Small intestine (tissue), 7 donors: Measurements from ENCODE around the gene ZMYND15. TPM values are rescaled to one million over a fixed set of nuclear protein-coding genes. Genes with fewer than 3 reads are reported as not detected.

ENCODE experiments used
- DNase-seq, 2 donors: peaks; one replicate each; pipeline versions ENCODE4 v3.0.0 to v3.0.0-alpha.2; 2013
- FAIRE-seq: peaks from 2 replicates; lab custom pipeline; 2012; peaks lifted over from hg19 to GRCh38; lab: Jason Lieb, UNC
- H3K27ac ChIP-seq, 3 donors: one replicate each; pipeline ENCODE4 v1.5.1; 2013; ENCODE audit warnings: low read length in 2 of 3, mild to moderate bottlenecking in 2 of 3, control low read depth in 1 of 3, inconsistent platforms in 1 of 3, low read depth in 1 of 3, moderate library complexity in 1 of 3
- H3K27me3 ChIP-seq, 3 donors: one replicate each; pipeline ENCODE4 v1.6.1; 2013; ENCODE audit warnings: low read length in 3 of 3, inconsistent platforms in 1 of 3; ENCODE audit not compliant: control insufficient read depth in 3 of 3, insufficient read depth in 3 of 3
- H3K36me3 ChIP-seq, 3 donors: one replicate each; pipeline ENCODE4 v1.6.1; 2013; ENCODE audit warnings: low read length in 3 of 3, inconsistent platforms in 1 of 3, low read depth in 1 of 3, mild to moderate bottlenecking in 1 of 3, moderate library complexity in 1 of 3; ENCODE audit not compliant: control insufficient read depth in 3 of 3, insufficient read depth in 2 of 3
- H3K4me1 ChIP-seq, 3 donors: one replicate each; pipeline ENCODE4 v1.6.1; 2013; ENCODE audit warnings: low read length in 2 of 3, inconsistent platforms in 1 of 3, low read depth in 1 of 3, mild to moderate bottlenecking in 1 of 3, moderate library complexity in 1 of 3; ENCODE audit not compliant: control insufficient read depth in 3 of 3, insufficient read depth in 2 of 3
- H3K4me3 ChIP-seq, 3 donors: one replicate each; pipeline ENCODE4 v1.5.1; 2013; ENCODE audit warnings: low read length in 3 of 3, control low read depth in 1 of 3, inconsistent platforms in 1 of 3, low read depth in 1 of 3, mild to moderate bottlenecking in 1 of 3, moderate library complexity in 1 of 3
- H3K9me3 ChIP-seq, 2 donors: one replicate each; pipeline ENCODE4 v1.6.1; 2013; ENCODE audit warnings: low read depth in 1 of 2, low read length in 1 of 2; ENCODE audit not compliant: control insufficient read depth in 2 of 2, insufficient read depth in 1 of 2
- WGBS, 3 donors: extraction: QIAGEN DNeasy Blood & Tissue Kit; methylation state at CpG; one replicate each; pipeline ENCODE4 v1.1.7; 2013; 5-methylcytosine and 5-hydroxymethylcytosine counted together
- polyA plus RNA-seq, 4 donors: library from polyadenylated mRNA; stranded (reverse) in 3 of 4; unstranded in 1 of 4; fragments of 200-250 nt in 3 of 4; fragments of 120-200 nt in 1 of 4; gene quantifications; one replicate each; pipeline versions ENCODE4 v1.2.1 to v1.2.3, GENCODE V29; 2013
- donor health status: healthy with polysubstance abuse.
- donor health status: control.
- donor health status: control.
- donor health status: Bipolar disorder and iron deficiency.
- donor health status: healthy.

The ZMYND15 gene
- polyA plus RNA-seq, 4 donors: 2.0 to 13.5 (median 7.7) TPM

DNA sequence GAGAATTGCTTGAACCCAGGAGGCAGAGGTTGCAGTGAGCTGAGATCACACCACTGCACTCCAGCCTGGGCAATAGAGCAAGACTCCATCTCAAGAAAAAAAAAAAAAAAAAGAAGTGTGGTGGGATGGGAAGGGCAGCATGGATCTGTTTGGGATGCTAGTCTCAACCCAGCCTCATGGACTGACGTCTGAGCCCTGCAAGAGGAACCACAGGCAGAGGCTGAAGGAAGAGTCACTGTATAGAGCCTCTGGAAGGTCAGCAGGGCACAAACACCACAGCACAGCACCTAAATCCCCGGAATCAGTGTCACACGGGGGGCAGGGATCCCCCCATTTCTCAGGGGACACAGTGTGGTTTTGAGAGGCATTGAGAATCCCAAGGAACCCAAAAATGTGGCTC lies 11.0 kb downstream of the ZMYND15 start:
- FAIRE-seq (no peak), DNase-seq (no peak)
- no peak overlapping the region for H3K4me3 ChIP-seq
- peaks cover 0 to 20% (median 6%) of the 10 kb centered on the region in 3 donors for H3K27me3 ChIP-seq
- no peaks in the 10 kb centered on the region for H3K9me3 ChIP-seq
- no peak overlapping the region for H3K27ac ChIP-seq
- no peaks in the 10 kb centered on the region for H3K36me3 ChIP-seq
- H3K4me1 ChIP-seq: no peaks in the 10 kb centered on the region
- WGBS, 3 donors: 37 to 50% (median 41%) methylated on average over 3 of the region's 3 CpGs

DNA sequence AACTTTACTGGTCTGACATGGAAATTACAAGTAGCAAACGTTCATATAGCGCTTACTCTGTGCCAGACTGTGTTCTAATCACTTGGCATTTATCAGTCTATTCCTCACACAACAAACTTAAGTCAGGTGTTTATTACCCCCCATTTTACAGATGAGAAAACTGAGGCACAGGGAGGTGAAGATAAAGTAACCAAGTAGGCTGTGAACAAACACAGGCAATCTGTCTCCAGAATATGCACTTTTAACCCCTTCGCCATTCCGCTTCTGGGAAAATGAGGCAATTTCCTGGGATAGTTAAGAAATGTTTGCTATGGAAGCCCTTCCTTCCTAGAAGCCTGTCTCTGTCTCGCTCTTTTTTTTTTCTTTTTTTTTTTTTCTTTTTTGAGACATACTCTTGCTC lies 12.3 kb downstream of the ZMYND15 start:
- peaks cover 0 to 10% (median 6%) of the 10 kb centered on the region in 3 donors for H3K27me3 ChIP-seq

DNA sequence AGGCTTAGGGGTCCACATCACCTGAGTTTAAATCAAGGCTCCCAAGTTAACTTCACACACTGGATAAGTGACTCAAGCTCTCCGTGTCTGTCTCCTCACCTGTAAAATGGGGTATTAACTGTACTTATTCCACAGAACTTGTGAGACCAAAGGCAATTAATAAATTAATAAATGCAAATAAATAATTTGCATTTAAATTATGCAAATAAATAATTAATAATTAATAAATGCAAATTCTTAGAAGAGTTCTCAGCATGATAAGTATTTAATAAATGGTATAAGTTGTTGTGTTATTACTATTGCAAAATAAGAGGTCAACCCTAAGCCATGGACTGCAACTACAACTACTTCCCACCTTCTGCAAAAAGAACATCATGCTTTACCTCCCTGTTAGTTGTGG lies 13.8 kb downstream of the ZMYND15 start:
- Histone ChIP-seq H3K4me3 (no peak overlapping the region), H3K36me3 (no peaks in the 10 kb centered on the region), H3K27me3 (peaks cover 0 to 10% (median 6%) of the 10 kb centered on the region in 3 donors), H3K27ac (no peak overlapping the region), H3K4me1 (no peaks in the 10 kb centered on the region), H3K9me3 (no peaks in the 10 kb centered on the region)
- 79 to 90% (median 88%) methylated on average over 1 of the region's 1 CpG for WGBS, 3 donors
- FAIRE-seq (no peak), DNase-seq (no peak)

More for the DNA sequence above, 12.3 kb downstream of the ZMYND15 start:
- DNase-seq: no peak
- Histone ChIP-seq H3K4me1 (no peaks in the 10 kb centered on the region), H3K9me3 (no peaks in the 10 kb centered on the region), H3K4me3 (no peak overlapping the region), H3K27ac (no peak overlapping the region), H3K36me3 (no peaks in the 10 kb centered on the region)
- FAIRE-seq: no peak
- WGBS, 3 donors: 64 to 75% (median 68%) methylated on average over 5 of the region's 5 CpGs

DNA sequence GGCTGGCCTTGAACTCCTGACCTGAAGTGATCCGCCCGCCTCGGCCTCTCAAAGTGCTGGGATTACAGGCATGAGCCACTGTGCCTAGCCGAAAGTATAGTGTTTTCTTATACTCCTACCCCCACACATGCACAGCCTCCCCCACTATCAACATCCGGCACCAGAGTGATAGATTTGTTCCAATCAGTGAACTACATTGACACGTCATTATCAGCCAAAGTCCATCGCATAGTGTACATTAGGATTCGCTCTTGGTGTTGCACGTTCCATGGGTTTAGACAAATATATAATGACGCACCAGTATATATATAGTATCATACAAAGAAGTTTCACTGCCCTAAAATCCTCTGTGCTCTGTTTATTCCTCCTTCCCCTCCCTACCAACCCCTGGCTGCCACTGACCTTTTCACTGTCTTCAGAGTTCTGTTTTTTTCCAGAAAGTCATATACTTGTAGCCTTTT lies 20.2 kb downstream of the ZMYND15 start:
- Histone ChIP-seq H3K4me3 (no peak overlapping the region), H3K27me3 (peaks cover 0 to 4% (median 4%) of the 10 kb centered on the region in 3 donors), H3K4me1 (no peaks in the 10 kb centered on the region), H3K36me3 (no peaks in the 10 kb centered on the region), H3K9me3 (no peaks in the 10 kb centered on the region), H3K27ac (peak overlapping the region in 1 of 3 donors; percentile 60)
- DNase-seq: peak; percentile 93 to 97
- FAIRE-seq: no peak
- 12 to 41% (median 39%) methylated on average over 10 of the region's 10 CpGs for WGBS, 3 donors

DNA sequence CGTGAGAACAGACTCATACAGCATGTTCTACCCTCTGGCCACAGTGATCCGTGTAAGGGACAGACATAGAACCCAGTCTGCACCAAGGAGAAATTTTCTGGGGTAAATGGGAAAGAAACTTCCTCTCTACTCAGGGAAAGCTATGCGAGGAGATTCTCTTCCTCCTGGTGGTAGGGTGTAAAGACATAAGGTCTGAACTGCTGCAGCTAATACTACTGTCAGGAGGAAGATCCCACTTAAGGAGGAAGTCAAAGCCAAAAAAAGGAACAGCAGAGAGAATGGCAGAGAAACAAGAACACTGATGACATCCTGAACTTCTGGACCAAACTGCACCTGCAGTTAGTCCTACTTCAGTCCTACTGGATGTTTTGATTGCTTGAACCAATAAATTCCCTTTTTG lies 25.0 kb downstream of the ZMYND15 start:
- Histone ChIP-seq H3K9me3 (no peaks in the 10 kb centered on the region), H3K27me3 (no peaks in the 10 kb centered on the region), H3K4me3 (no peak overlapping the region), H3K27ac (peak overlapping the region in 1 of 3 donors; percentile 37), H3K4me1 (peaks cover 0 to 2% (median 0%) of the 10 kb centered on the region in 3 donors), H3K36me3 (no peaks in the 10 kb centered on the region)
- WGBS, 3 donors: 59 to 81% (median 72%) methylated on average over 3 of the region's 3 CpGs
- no peak for DNase-seq
- no peak for FAIRE-seq

DNA sequence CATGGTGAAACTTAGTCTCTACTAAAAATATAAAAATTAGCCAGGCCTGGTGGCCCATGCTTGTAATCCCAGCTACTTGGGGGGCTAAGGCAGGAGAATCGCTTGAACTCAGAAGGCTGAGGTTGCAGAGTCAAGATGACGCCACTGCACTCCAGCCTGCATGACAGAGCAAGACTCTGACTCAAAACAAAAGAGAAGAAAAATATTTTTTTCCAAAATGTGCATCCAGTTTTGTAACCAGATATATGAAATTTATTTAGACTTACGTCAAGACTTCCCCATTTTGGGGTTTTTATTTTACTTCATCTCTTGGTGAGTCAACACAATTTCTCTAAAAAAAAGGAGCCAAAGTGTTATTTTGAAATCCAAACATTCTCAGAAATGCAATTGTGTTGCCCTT lies 26.6 kb downstream of the ZMYND15 start:
- 85 to 90% (median 86%) methylated on average over 3 of the region's 3 CpGs for WGBS, 3 donors
- H3K9me3 ChIP-seq: no peaks in the 10 kb centered on the region
- no peaks in the 10 kb centered on the region for H3K36me3 ChIP-seq
- no peaks in the 10 kb centered on the region for H3K27me3 ChIP-seq
- no peak overlapping the region for H3K4me3 ChIP-seq
- FAIRE-seq (no peak), DNase-seq (no peak)
- H3K4me1 ChIP-seq: peaks cover 0 to 13% (median 6%) of the 10 kb centered on the region in 3 donors
- peak overlapping the region in 1 of 3 donors; percentile 58 for H3K27ac ChIP-seq

DNA sequence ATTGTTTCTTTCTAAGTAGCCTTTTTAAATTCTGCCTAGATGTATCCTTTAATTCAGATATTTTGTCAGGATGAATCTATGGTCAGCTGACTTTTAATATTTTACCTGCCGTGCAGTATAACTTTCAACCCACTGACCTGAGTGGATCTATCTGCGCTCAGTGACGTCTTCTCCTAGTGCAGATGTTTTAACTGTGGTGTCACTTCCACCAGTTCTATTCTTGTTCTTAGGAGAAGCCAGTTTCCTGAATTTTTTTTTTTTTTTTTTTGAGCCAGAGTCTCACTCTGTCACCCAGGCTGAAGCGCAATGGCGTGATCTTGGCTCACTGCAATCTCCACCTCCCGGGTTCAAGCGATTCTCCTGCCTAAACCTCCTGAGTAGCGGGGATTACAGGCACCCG lies 27.1 kb downstream of the ZMYND15 start:
- DNase-seq (no peak), FAIRE-seq (no peak)
- Histone ChIP-seq H3K36me3 (no peaks in the 10 kb centered on the region), H3K27ac (no peak overlapping the region), H3K4me1 (peaks cover 0 to 16% (median 6%) of the 10 kb centered on the region in 3 donors), H3K27me3 (no peaks in the 10 kb centered on the region), H3K4me3 (no peak overlapping the region), H3K9me3 (no peaks in the 10 kb centered on the region)
- 84 to 92% (median 91%) methylated on average over 9 of the region's 9 CpGs for WGBS, 3 donors

DNA sequence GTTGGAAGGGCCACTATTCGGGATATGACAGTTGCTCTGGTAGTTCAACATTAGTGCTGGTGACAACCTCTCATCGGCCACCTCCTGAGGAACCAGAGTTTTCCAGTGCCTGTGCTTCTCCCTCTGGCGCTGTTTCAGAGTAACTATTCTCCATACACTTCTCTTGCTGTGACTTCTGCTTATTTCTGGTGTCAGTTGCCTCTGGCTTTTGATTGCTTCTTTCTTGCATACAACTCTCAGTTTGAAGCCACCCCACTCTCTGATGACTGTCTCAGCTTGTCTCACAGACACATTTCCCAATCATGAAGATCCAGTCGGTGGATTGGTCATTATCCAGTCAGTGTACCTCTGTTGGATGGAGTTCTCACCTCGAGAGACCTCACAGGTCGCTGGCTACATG lies 28.7 kb downstream of the ZMYND15 start:
- 84 to 88% (median 84%) methylated on average over 6 of the region's 6 CpGs for WGBS, 3 donors
- Histone ChIP-seq H3K27ac (no peak overlapping the region), H3K4me3 (no peak overlapping the region), H3K4me1 (peaks cover 0 to 26% (median 7%) of the 10 kb centered on the region in 3 donors), H3K9me3 (no peaks in the 10 kb centered on the region), H3K27me3 (no peaks in the 10 kb centered on the region), H3K36me3 (no peaks in the 10 kb centered on the region)
- DNase-seq (no peak), FAIRE-seq (no peak)

DNA sequence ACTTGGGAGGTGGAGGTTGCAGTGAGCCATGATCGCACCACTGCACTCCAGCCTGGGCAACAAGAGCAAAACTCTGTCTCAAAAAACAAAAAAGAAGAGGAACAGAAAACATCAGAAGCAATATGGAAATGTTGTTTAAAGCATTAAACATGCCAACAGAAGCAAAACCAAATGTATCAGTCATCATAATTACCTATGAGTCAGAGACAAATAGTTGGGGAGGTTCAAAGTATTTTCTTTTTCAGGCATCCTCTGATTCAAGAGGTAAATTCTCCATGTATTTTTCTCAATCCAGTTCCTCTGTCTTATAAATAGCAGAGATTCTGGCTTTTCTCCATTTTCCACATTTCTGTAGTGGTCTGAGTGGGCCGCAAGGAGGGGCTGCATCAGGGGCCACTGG lies 30.0 kb downstream of the ZMYND15 start:
- Histone ChIP-seq H3K4me3 (no peak overlapping the region), H3K27ac (peak overlapping the region; percentile 30 to 57 (median 32)), H3K36me3 (no peaks in the 10 kb centered on the region), H3K4me1 (peaks cover 0 to 26% (median 7%) of the 10 kb centered on the region in 3 donors), H3K9me3 (no peaks in the 10 kb centered on the region), H3K27me3 (peaks cover 0 to 2% (median 0%) of the 10 kb centered on the region in 3 donors)
- DNase-seq (peak in 1 of 2 donors; percentile 72), FAIRE-seq (no peak)
- WGBS, 3 donors: 89 to 97% (median 96%) methylated on average over 2 of the region's 2 CpGs
